Panc1 (cell line): Measurements from ENCODE around the gene ST8SIA5. TPM values are rescaled to one million over a fixed set of nuclear protein-coding genes. Genes with fewer than 3 reads are reported as not detected.

Source experiments
- ATAC-seq: fragments of 200-7000 bp; cut with Tn5 transposase; 2 replicates; pipeline ENCODE4 v1.9.1; 2020; ENCODE audit warnings: mild to moderate bottlenecking, moderate library complexity
- BruUV-seq: library from RNA; stranded (reverse); fragments of 400-500 nt; replicated peaks from 2 replicates; lab custom pipeline; 2021; lab: Mats Ljungman, UMichigan
- CTCF ChIA-PET: fragments of 300-600 bp; sonication (Branson Sonifier 250); formaldehyde crosslinking; loops from one replicate; lab custom pipeline; 2022; ENCODE audit warnings: antibody characterized with exemption; lab: Charles Lee
- POLR2A ChIA-PET: fragments of 300-600 bp; sonication (Branson Sonifier 250); formaldehyde crosslinking; loops from one replicate; lab custom pipeline; 2022; ENCODE audit warnings: antibody characterized with exemption; lab: Charles Lee
- DNase-seq: peaks from one replicate; pipeline ENCODE4 v3.0.0-alpha.2; 2010; ENCODE audit warnings: low read depth, low spot score
- H3K27ac ChIP-seq: 2 replicates; pipeline ENCODE4 v1.5.1; 2011; ENCODE audit warnings: mild to moderate bottlenecking, low read length, inconsistent platforms
- H3K27me3 ChIP-seq: fragments of 200-500 bp; sonication (Bioruptor generic); 2 replicates; pipeline ENCODE4 v1.6.0; 2014; ENCODE audit warnings: low read length, inconsistent platforms; ENCODE audit not compliant: control insufficient read depth, insufficient read depth
- H3K36me3 ChIP-seq: fragments of 200-500 bp; sonication (Bioruptor generic); 2 replicates; pipeline ENCODE4 v1.5.1; 2014; ENCODE audit warnings: inconsistent platforms, mild to moderate bottlenecking, low read length, moderate library complexity; ENCODE audit not compliant: control insufficient read depth, insufficient read depth
- H3K4me1 ChIP-seq: 2 replicates; pipeline ENCODE4 v1.5.1; 2011; ENCODE audit warnings: inconsistent platforms, mild to moderate bottlenecking, low read length, moderate library complexity; ENCODE audit not compliant: control insufficient read depth, insufficient read depth
- H3K4me3 ChIP-seq, 2 experiments: 2 replicates each; pipeline ENCODE4 v1.5.1; 2011 to 2012; ENCODE audit warnings: low read depth in 2 of 2, low read length in 2 of 2, mild to moderate bottlenecking in 2 of 2, inconsistent platforms in 1 of 2, moderate library complexity in 1 of 2
- H3K9me3 ChIP-seq: fragments of 200-500 bp; sonication (Bioruptor generic); 2 replicates; pipeline ENCODE4 v1.5.1; 2014; ENCODE audit warnings: low read depth, mild to moderate bottlenecking, inconsistent platforms, low read length, moderate library complexity; ENCODE audit not compliant: control insufficient read depth, insufficient read depth
- POLR2AphosphoS5 ChIP-seq: IDR thresholded peaks from 2 replicates; pipeline ENCODE4 v1.6.1; 2012; ENCODE audit warnings: mild to moderate bottlenecking, low read depth, low read length, moderate library complexity
- SIN3A ChIP-seq: IDR thresholded peaks from 2 replicates; pipeline ENCODE4 v1.6.1; 2012; ENCODE audit warnings: low read depth, mild to moderate bottlenecking, low read length, moderate library complexity, borderline replicate concordance; ENCODE audit not compliant: insufficient read depth
- TCF7L2 ChIP-seq: IDR thresholded peaks from 2 replicates; pipeline ENCODE4 v1.6.1; 2011; ENCODE audit warnings: mild to moderate bottlenecking, low read depth, low read length, inconsistent platforms
- in situ Hi-C: cut with HindIII; loops from 2 replicates; pipeline ENCODE4 v1.10.0; 2016; ENCODE audit warnings: low sequenced_read_pairs, low pct_unique_long_range_greater_than_20kb
- intact Hi-C: fragments of 100-400 bp; cut with micrococcal nuclease; formaldehyde crosslinking; loops from one replicate; pipeline ENCODE4 v1.10.0; 2022; ENCODE audit not compliant: unreplicated experiment
- total RNA-seq: library from RNA; stranded (reverse); gene quantifications from one replicate; pipeline ENCODE4 v1.2.1, GENCODE V29; 2021; ENCODE audit not compliant: unreplicated experiment
- TF ChIP-seq, protein P1 (sequence below): fragments of 450-650 bp; IDR thresholded peaks from 2 replicates; pipeline ENCODE4 v1.5.1; 2017; ENCODE audit warnings: mild to moderate bottlenecking
- TF ChIP-seq, protein P2 (sequence below), 2 experiments: IDR thresholded peaks; 2 replicates each; pipeline ENCODE4 v1.6.1; 2011 to 2012; ENCODE audit warnings: low read depth in 2 of 2, control low read depth in 1 of 2, low read length in 1 of 2, mild to moderate bottlenecking in 1 of 2, moderate library complexity in 1 of 2; ENCODE audit not compliant: insufficient read depth in 1 of 2

ST8SIA5 gene
- total RNA-seq, 1 experiment from 2014 or later: 0.15 TPM

DNA sequence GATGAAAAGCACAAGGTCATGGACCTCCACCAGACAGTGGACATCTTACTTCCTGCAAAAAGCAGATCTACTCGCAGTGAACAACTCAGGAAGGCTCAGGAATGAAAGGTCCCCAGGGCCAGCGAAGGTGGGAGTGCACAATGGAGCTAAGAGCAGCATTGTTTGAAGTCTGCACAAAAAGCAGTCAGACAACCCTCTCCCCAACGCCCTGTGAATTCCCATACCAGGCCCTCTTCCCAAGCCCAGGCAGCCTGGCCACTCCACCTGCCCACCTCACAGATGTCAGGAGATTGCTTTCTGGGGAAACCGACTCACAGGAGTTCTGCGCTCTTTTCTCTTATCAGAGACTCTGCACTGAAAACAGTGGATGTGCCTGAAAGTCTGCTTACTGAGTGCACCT, 34.8 kb downstream of the ST8SIA5 start:
- Histone ChIP-seq H3K4me3 (no peak overlapping the region), H3K27me3 (no peaks in the 10 kb centered on the region), H3K9me3 (no peaks in the 10 kb centered on the region), H3K27ac (no peak overlapping the region), H3K4me1 (no peaks in the 10 kb centered on the region; the same call in 1 of the 2 replicates), H3K36me3 (no peaks in the 10 kb centered on the region)
- ChIA-PET CTCF (no interaction called here), POLR2A (no interaction called here)
- no peak for TF ChIP-seq POLR2AphosphoS5
- TF ChIP-seq, protein P1, sequence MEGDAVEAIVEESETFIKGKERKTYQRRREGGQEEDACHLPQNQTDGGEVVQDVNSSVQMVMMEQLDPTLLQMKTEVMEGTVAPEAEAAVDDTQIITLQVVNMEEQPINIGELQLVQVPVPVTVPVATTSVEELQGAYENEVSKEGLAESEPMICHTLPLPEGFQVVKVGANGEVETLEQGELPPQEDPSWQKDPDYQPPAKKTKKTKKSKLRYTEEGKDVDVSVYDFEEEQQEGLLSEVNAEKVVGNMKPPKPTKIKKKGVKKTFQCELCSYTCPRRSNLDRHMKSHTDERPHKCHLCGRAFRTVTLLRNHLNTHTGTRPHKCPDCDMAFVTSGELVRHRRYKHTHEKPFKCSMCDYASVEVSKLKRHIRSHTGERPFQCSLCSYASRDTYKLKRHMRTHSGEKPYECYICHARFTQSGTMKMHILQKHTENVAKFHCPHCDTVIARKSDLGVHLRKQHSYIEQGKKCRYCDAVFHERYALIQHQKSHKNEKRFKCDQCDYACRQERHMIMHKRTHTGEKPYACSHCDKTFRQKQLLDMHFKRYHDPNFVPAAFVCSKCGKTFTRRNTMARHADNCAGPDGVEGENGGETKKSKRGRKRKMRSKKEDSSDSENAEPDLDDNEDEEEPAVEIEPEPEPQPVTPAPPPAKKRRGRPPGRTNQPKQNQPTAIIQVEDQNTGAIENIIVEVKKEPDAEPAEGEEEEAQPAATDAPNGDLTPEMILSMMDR: no peak
- TF ChIP-seq, protein P2, sequence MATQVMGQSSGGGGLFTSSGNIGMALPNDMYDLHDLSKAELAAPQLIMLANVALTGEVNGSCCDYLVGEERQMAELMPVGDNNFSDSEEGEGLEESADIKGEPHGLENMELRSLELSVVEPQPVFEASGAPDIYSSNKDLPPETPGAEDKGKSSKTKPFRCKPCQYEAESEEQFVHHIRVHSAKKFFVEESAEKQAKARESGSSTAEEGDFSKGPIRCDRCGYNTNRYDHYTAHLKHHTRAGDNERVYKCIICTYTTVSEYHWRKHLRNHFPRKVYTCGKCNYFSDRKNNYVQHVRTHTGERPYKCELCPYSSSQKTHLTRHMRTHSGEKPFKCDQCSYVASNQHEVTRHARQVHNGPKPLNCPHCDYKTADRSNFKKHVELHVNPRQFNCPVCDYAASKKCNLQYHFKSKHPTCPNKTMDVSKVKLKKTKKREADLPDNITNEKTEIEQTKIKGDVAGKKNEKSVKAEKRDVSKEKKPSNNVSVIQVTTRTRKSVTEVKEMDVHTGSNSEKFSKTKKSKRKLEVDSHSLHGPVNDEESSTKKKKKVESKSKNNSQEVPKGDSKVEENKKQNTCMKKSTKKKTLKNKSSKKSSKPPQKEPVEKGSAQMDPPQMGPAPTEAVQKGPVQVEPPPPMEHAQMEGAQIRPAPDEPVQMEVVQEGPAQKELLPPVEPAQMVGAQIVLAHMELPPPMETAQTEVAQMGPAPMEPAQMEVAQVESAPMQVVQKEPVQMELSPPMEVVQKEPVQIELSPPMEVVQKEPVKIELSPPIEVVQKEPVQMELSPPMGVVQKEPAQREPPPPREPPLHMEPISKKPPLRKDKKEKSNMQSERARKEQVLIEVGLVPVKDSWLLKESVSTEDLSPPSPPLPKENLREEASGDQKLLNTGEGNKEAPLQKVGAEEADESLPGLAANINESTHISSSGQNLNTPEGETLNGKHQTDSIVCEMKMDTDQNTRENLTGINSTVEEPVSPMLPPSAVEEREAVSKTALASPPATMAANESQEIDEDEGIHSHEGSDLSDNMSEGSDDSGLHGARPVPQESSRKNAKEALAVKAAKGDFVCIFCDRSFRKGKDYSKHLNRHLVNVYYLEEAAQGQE (IDR thresholded peaks at IDR 0.05; ENCODE audit: insufficient read depth in 1 of 2, low read depth in 2 of 2, low read length in 1 of 2): no peak
- no peak for TF ChIP-seq SIN3A
- no peak for TF ChIP-seq TCF7L2
- no TSS peak for BruUV-seq
- DNase-seq: no peak
- no peak for ATAC-seq
- in situ Hi-C loops: no loop called here
- intact Hi-C loops: no loop called here

DNA sequence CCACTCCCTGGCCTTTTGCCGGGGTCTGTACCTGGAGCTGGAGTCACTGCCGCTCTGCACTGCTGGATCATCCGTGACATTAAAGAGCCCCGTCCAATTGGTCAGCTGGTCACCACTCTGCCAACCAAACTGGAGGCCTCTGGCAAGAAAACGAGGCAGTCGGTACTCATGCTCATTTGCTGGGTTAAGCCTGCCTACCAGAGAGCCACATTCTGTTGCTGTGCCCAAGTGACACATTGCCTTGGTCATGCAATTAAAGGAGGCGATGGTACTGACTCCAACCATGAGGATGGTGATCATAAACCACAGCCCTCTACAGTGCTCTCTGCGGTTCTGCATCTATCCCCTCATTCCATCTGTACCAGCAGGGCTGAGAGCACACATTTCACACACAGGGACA, 35.5 kb downstream of the ST8SIA5 start:
- Histone ChIP-seq H3K36me3 (no peaks in the 10 kb centered on the region), H3K27me3 (no peaks in the 10 kb centered on the region), H3K9me3 (no peaks in the 10 kb centered on the region), H3K4me1 (no peaks in the 10 kb centered on the region; the same call in 1 of the 2 replicates), H3K27ac (no peak overlapping the region), H3K4me3 (no peak overlapping the region)
- no peak for DNase-seq
- BruUV-seq: no TSS peak
- intact Hi-C loops: no loop called here
- in situ Hi-C loops: no loop called here
- ChIA-PET CTCF (no interaction called here), POLR2A (no interaction called here)
- TF ChIP-seq, protein P2 (IDR thresholded peaks at IDR 0.05; ENCODE audit: insufficient read depth in 1 of 2, low read depth in 2 of 2, low read length in 1 of 2): no peak
- no peak for TF ChIP-seq TCF7L2
- TF ChIP-seq, protein P1: no peak
- ATAC-seq: no peak
